Panc1 (cell line): ENCODE results near the gene DENND6A.

Experiments used
- CTCF ChIP-seq: fragments of 450-650 bp; IDR thresholded peaks from 2 replicates; pipeline ENCODE4 v1.5.1; 2017; ENCODE audit warnings: mild to moderate bottlenecking
- REST ChIP-seq, 2 experiments: IDR thresholded peaks; 2 replicates each; pipeline ENCODE4 v1.6.1; 2011 to 2012; ENCODE audit warnings: low read depth in 2 of 2, control low read depth in 1 of 2, low read length in 1 of 2, mild to moderate bottlenecking in 1 of 2, moderate library complexity in 1 of 2; ENCODE audit not compliant: insufficient read depth in 1 of 2
- TCF7L2 ChIP-seq: IDR thresholded peaks from 2 replicates; pipeline ENCODE4 v1.6.1; 2011; ENCODE audit warnings: mild to moderate bottlenecking, low read depth, low read length, inconsistent platforms

GRCh38 chr3:57646723-57647122 lies 46.2 kb downstream of the DENND6A start:
- TF ChIP-seq CTCF (no peak), REST (IDR thresholded peaks at IDR 0.05; ENCODE audit: insufficient read depth in 1 of 2, low read depth in 2 of 2, low read length in 1 of 2) (no peak), TCF7L2 (no peak)
